ENCODE data around the gene ASCL4. TPM values are rescaled to one million over a fixed set of nuclear protein-coding genes. Genes with fewer than 3 reads are reported as not detected.

ASCL4 gene
- total and polyA plus RNA-seq, 2 of the 4 experiments (the other 2 are of a cell fraction) = not detected

- no peak overlapping the region for H3K14ac ChIP-seq (replicated peaks; ENCODE audit: low read depth, low read length)
- H3K4me2 ChIP-seq (ENCODE audit: low read depth, low read length) = no peak overlapping the region
- H3K4ac ChIP-seq (ENCODE audit: low read depth, low read length) = no peak overlapping the region
- H4K5ac ChIP-seq (ENCODE audit: low read depth, low read length) = no peak overlapping the region
- no peak overlapping the region for H3K18ac ChIP-seq (ENCODE audit: low read depth, low read length)
- dilution Hi-C loops (cut with HindIII; ENCODE audit: low sequenced_read_pairs, unreplicated experiment) (no loop called here), in situ Hi-C loops (cut with MboI; ENCODE audit: low sequenced_read_pairs) (no loop called here), intact Hi-C loops (cut with micrococcal nuclease) (no loop called here)
- no peaks in the 10 kb centered on the region for H3K36me3 ChIP-seq (ENCODE audit: control insufficient read depth, insufficient read depth, low read length)
- no peak overlapping the region for H4K8ac ChIP-seq (ENCODE audit: low read depth in 2 of 2, low read length in 2 of 2)
- no peak overlapping the region for H4K91ac ChIP-seq (ENCODE audit: insufficient read depth, low read depth, low read length)
- no peak overlapping the region for H2BK5ac ChIP-seq (ENCODE audit: low read depth, low read length, poor library complexity, severe bottlenecking)
- no peaks in the 10 kb centered on the region for H4K20me1 ChIP-seq (ENCODE audit: insufficient read depth, low read length)
- H2AK5ac ChIP-seq (ENCODE audit: low read depth, low read length) = no peak overlapping the region
- no CpG with 5 or more reads among the region's 3 CpGs for WGBS, 2 experiments (ENCODE audit: extremely low coverage in 2 of 2, insufficient read length in 1 of 2)
- H2BK20ac ChIP-seq (ENCODE audit: low read depth, low read length) = no peak overlapping the region
- H3K9me1 ChIP-seq (ENCODE audit: insufficient read depth, low read length) = no peaks in the 10 kb centered on the region
- no peak for ATAC-seq (ENCODE audit: low read depth)
- H2BK15ac ChIP-seq (ENCODE audit: low read depth, low read length) = no peak overlapping the region
- BruUV-seq (replicated peaks) = no TSS peak
- H2BK120ac ChIP-seq (ENCODE audit: low read depth, low read length) = no peak overlapping the region
- no peak for TF ChIP-seq MAFK (IDR thresholded peaks at IDR 0.05; ENCODE audit: low read depth, low read length)
- H3K4me1 ChIP-seq (ENCODE audit: control insufficient read depth, insufficient read depth, low read length) = no peaks in the 10 kb centered on the region
- no peak overlapping the region for H3K9ac ChIP-seq (ENCODE audit: low read depth, low read length)
- ChIA-PET CTCF (no interaction called here), POLR2A (ENCODE audit: unreplicated experiment) (no interaction called here)
- no peak overlapping the region for H3K56ac ChIP-seq (ENCODE audit: extremely low read depth, insufficient read depth, low read length)
- H3K9me3 ChIP-seq (ENCODE audit: control insufficient read depth, insufficient read depth, low read length) = no peaks in the 10 kb centered on the region
- H3K27me3 ChIP-seq (ENCODE audit: control insufficient read depth, insufficient read depth, low read length) = no peaks in the 10 kb centered on the region
- H3K79me1 ChIP-seq (ENCODE audit: low read depth in 1 of 2, low read length in 2 of 2) = no peaks in the 10 kb centered on the region
- no peak for DNase-seq
- no peak overlapping the region for H2AFZ ChIP-seq (replicated peaks; ENCODE audit: low read length, poor library complexity)
- no peak overlapping the region for H3K27ac ChIP-seq (ENCODE audit: insufficient read depth, low read length)
- H3K4me3 ChIP-seq (ENCODE audit: insufficient read depth, low read depth, low read length) = no peak overlapping the region
- no peak overlapping the region for H2AK9ac ChIP-seq (replicated peaks; ENCODE audit: low read depth, low read length, poor library complexity)
- H3K23ac ChIP-seq (ENCODE audit: low read depth, low read length) = no peak overlapping the region
These were observed 19.9 kb downstream of the ASCL4 start for GRCh38 chr12:107794451-107794850.

Data from IMR-90 (cell line).